H1 (cell line): ENCODE results near the gene FAM171A1. TPM values are rescaled to one million over a fixed set of nuclear protein-coding genes. Genes with fewer than 3 reads are reported as not detected.

Experiments
- BRCA1 ChIP-seq: IDR thresholded peaks from 2 replicates; pipeline ENCODE4 v1.6.1; 2012; ENCODE audit warnings: low read depth, low read length, improper control_type of control experiment
- CHD1 ChIP-seq: IDR thresholded peaks from 2 replicates; pipeline ENCODE4 v1.6.1; 2012; ENCODE audit warnings: low read depth, low read length, improper control_type of control experiment
- RAD21 ChIP-seq, 2 experiments: IDR thresholded peaks in 1 of 2; conservative IDR thresholded peaks in 1 of 2; 2 replicates each; pipeline ENCODE4 v1.6.1; 2011; ENCODE audit warnings: low read depth in 2 of 2, low read length in 2 of 2, improper control_type of control experiment in 1 of 2, inconsistent platforms in 1 of 2, mild to moderate bottlenecking in 1 of 2, moderate library complexity in 1 of 2
- SAP30 ChIP-seq: fragments of 300-600 bp; sonication (generic); IDR thresholded peaks from 2 replicates; pipeline ENCODE4 v1.7.1; 2012; ENCODE audit warnings: low read length, moderate library complexity, mild to moderate bottlenecking, inconsistent platforms; ENCODE audit not compliant: insufficient read depth, insufficient replicate concordance
- SP2 ChIP-seq: IDR thresholded peaks from 2 replicates; pipeline ENCODE4 v1.6.1; 2012; ENCODE audit warnings: mild to moderate bottlenecking, low read length, inconsistent platforms
- polyA plus RNA-seq, 7 experiments: library from polyadenylated mRNA; depleted of rRNA in 3 of 7; stranded (reverse) in 5 of 7; unstranded in 2 of 7; fragments of >200 nt in 5 of 7; fragments of 200-250 nt in 2 of 7; gene quantifications; 1 replicate in 5 of 7; 2 replicates in 1 of 7; 4 replicates in 1 of 7; pipeline versions ENCODE4 v1.2.1 to v1.2.3, GENCODE V29; 2011 to 2013; ENCODE audit warnings: missing spikeins in 2 of 7, mixed read lengths in 2 of 7
- total RNA-seq: library from RNA; stranded (reverse); fragmentation: NEBNext Ultra II Directional; extraction: Animal tissue kit (Norgen Biotek cat#: 25700); gene quantifications from 2 replicates; pipeline ENCODE4 v1.2.1, GENCODE V29; 2021

Gene FAM171A1
- total and polyA plus RNA-seq, 2 of the 8 experiments (the other 6 are each of a cell fraction or from before 2014, with no cell fraction given): 26.6 to 42.1 TPM

DNA sequence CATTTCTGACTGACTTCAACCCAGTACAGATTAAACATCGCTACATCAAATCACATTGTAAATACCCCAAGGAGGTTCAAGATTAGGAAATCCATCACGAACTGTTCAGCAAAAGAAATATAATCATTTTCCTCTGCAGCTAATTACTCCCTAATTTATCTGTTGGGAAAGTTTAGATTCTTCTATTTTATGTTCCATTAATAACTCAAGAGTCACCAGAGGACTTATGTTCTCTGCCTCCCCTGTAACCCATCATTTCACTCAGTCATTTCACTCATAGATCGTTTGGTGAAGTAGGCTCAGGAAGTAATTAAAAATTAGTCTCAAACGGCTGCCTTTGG is 45.2 kb downstream of the FAM171A1 start (continued):
- TF ChIP-seq SAP30 (no peak), CHD1 (no peak), RAD21 (IDR thresholded peaks at IDR 0.05 in 1 of 2, conservative IDR thresholded peaks at IDR 0.05 in 1 of 2; ENCODE audit: low read depth in 2 of 2, low read length in 2 of 2) (no peak), BRCA1 (no peak), SP2 (no peak)
